ENCODE results near the gene PPP2R2C. TPM values are rescaled to one million over a fixed set of nuclear protein-coding genes. Genes with fewer than 3 reads are reported as not detected.

Gene PPP2R2C
- total and polyA plus RNA-seq, 10 of the 15 experiments (the other 5 are each of a cell fraction or from before 2014, with no cell fraction given): 0.13 to 0.15 TPM; not detected in 8

- ChIA-PET SMC1A (ENCODE audit: uncharacterized antibody, unreplicated experiment) (interaction anchor here (1.0 kb wide), 1 partner anchor 17 kb away, joined by 3 read pairs; no protein-coding TSS in a partner anchor), POLR2A (no interaction called here), CTCF (interaction anchor here (0.6 kb wide), 1 partner anchor 231 kb away, joined by 3 read pairs; no protein-coding TSS in a partner anchor), RAD21 (ENCODE audit: unreplicated experiment) (no interaction called here)
- Histone ChIP-seq H3K9ac (ENCODE audit: control insufficient read depth, insufficient read depth, low read length) (no peak overlapping the region), H3K79me2 (ENCODE audit: control insufficient read depth, insufficient read depth, low read length) (no peaks in the 10 kb centered on the region), H3K4me1 (ENCODE audit: control insufficient read depth, insufficient read depth, low read length) (no peaks in the 10 kb centered on the region), H3K27ac (ENCODE audit: control insufficient read depth, insufficient read depth) (no peak overlapping the region), H2AFZ (ENCODE audit: control insufficient read depth, low read depth, low read length) (no peak overlapping the region), H3K36me3 (ENCODE audit: control insufficient read depth in 2 of 2, insufficient read depth in 2 of 2, low read length in 1 of 2) (no peaks in the 10 kb centered on the region), H3K4me3 (no peak overlapping the region), H3K9me3 (replicated peaks; ENCODE audit: control insufficient read depth, insufficient read depth, low read length) (no peaks in the 10 kb centered on the region), H3K27me3 (replicated peaks in 1 of 2; ENCODE audit: control insufficient read depth in 2 of 2, insufficient read depth in 2 of 2, low read length in 1 of 2) (peaks cover 0 to 3% of the 10 kb centered on the region in 2 experiments; a peak in 3 of 4 replicates), H3K4me2 (ENCODE audit: control insufficient read depth, insufficient read depth) (no peak overlapping the region), H4K20me1 (ENCODE audit: control insufficient read depth, insufficient read depth) (no peaks in the 10 kb centered on the region)
- intact Hi-C loops (cut with micrococcal nuclease; ENCODE audit: unreplicated experiment) (no loop called here), in situ Hi-C loops (cut with MboI) (no loop called here)
- BruUV-seq (replicated peaks): no TSS peak
- 16% methylated on average over 7 of the region's 7 CpGs for whole genome bisulfite sequencing (ENCODE audit: insufficient coverage, insufficient replicate concordance, low lambda C conversion rate, missing lambda C conversion rate)
- no peak for DNase-seq (ENCODE audit: low read depth, low spot score)
- no peak for ATAC-seq
- no peak for FAIRE-seq
- no peak for TF ChIP-seq SIX5 (IDR thresholded peaks at IDR 0.05; ENCODE audit: low read depth, low read length, severe bottlenecking)
- TF ChIP-seq REST (IDR thresholded peaks at IDR 0.05; ENCODE audit: low read depth, low read length): no peak
- no peak for TF ChIP-seq RUNX3 (IDR thresholded peaks at IDR 0.05; ENCODE audit: low read length)
- TF ChIP-seq MEF2B (IDR thresholded peaks at IDR 0.05; ENCODE audit: partially characterized antibody, poor library complexity, severe bottlenecking): no peak
- no peak for TF ChIP-seq ATF7 (IDR thresholded peaks at IDR 0.05; ENCODE audit: low read depth)
- TF ChIP-seq, protein P1, sequence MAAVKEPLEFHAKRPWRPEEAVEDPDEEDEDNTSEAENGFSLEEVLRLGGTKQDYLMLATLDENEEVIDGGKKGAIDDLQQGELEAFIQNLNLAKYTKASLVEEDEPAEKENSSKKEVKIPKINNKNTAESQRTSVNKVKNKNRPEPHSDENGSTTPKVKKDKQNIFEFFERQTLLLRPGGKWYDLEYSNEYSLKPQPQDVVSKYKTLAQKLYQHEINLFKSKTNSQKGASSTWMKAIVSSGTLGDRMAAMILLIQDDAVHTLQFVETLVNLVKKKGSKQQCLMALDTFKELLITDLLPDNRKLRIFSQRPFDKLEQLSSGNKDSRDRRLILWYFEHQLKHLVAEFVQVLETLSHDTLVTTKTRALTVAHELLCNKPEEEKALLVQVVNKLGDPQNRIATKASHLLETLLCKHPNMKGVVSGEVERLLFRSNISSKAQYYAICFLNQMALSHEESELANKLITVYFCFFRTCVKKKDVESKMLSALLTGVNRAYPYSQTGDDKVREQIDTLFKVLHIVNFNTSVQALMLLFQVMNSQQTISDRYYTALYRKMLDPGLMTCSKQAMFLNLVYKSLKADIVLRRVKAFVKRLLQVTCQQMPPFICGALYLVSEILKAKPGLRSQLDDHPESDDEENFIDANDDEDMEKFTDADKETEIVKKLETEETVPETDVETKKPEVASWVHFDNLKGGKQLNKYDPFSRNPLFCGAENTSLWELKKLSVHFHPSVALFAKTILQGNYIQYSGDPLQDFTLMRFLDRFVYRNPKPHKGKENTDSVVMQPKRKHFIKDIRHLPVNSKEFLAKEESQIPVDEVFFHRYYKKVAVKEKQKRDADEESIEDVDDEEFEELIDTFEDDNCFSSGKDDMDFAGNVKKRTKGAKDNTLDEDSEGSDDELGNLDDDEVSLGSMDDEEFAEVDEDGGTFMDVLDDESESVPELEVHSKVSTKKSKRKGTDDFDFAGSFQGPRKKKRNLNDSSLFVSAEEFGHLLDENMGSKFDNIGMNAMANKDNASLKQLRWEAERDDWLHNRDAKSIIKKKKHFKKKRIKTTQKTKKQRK (IDR thresholded peaks at IDR 0.05; ENCODE audit: low read depth, low read length): no peak
- TF ChIP-seq BCL11A (IDR thresholded peaks at IDR 0.05; ENCODE audit: low read depth, low read length): no peak
- TF ChIP-seq EP300 (IDR thresholded peaks at IDR 0.05; ENCODE audit: borderline replicate concordance in 1 of 2, control insufficient read depth in 1 of 2, low read depth in 2 of 2, low read length in 2 of 2): no peak
- no peak for TF ChIP-seq SMC3 (IDR thresholded peaks at IDR 0.05; ENCODE audit: borderline replicate concordance, low read length)
- TF ChIP-seq, protein P2, sequence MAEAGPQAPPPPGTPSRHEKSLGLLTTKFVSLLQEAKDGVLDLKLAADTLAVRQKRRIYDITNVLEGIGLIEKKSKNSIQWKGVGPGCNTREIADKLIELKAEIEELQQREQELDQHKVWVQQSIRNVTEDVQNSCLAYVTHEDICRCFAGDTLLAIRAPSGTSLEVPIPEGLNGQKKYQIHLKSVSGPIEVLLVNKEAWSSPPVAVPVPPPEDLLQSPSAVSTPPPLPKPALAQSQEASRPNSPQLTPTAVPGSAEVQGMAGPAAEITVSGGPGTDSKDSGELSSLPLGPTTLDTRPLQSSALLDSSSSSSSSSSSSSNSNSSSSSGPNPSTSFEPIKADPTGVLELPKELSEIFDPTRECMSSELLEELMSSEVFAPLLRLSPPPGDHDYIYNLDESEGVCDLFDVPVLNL (IDR thresholded peaks at IDR 0.05; ENCODE audit: low read depth, low read length): no peak
- TF ChIP-seq CBFB (IDR thresholded peaks at IDR 0.05; ENCODE audit: low read depth): no peak
- TF ChIP-seq MYB (IDR thresholded peaks at IDR 0.05; ENCODE audit: borderline replicate concordance, low read depth, low read length): no peak
- no peak for TF ChIP-seq TCF3 (IDR thresholded peaks at IDR 0.05; ENCODE audit: borderline replicate concordance, insufficient read depth, low read depth, low read length)
- TF ChIP-seq, protein P3, sequence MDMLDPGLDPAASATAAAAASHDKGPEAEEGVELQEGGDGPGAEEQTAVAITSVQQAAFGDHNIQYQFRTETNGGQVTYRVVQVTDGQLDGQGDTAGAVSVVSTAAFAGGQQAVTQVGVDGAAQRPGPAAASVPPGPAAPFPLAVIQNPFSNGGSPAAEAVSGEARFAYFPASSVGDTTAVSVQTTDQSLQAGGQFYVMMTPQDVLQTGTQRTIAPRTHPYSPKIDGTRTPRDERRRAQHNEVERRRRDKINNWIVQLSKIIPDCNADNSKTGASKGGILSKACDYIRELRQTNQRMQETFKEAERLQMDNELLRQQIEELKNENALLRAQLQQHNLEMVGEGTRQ (IDR thresholded peaks at IDR 0.05; ENCODE audit: borderline replicate concordance, low read depth, low read length): no peak
Observed at GRCh38 chr4:6464842-6465588, 7.4 kb downstream of the PPP2R2C start.

Data from GM12878 (cell line).